K562 (cell line): ENCODE measurements around the gene DPH7. TPM values are rescaled to one million over a fixed set of nuclear protein-coding genes. Genes with fewer than 3 reads are reported as not detected.

ENCODE experiments used
- ATAC-seq: fragments of 200-7000 bp; cut with Tn5 transposase; 3 replicates; pipeline ENCODE4 v1.9.1; 2020; ENCODE audit warnings: moderate library complexity
- BruUV-seq: library from RNA; stranded (reverse); fragments of 400-500 nt; replicated peaks from 2 replicates; lab custom pipeline; 2021; lab: Mats Ljungman, UMichigan
- CTCF ChIA-PET: fragments of 300-600 bp; formaldehyde crosslinking; extraction: SDS; loops from one replicate; lab custom pipeline; 2021; ENCODE audit warnings: low intra/inter-chr PET ratio; lab: Yijun Ruan, JAX
- POLR2A ChIA-PET: fragments of 300-600, 350-650 bp; sonication (Branson Sonifier 250); formaldehyde crosslinking; extraction: SDS; loops from one replicate; lab custom pipeline; 2021; ENCODE audit warnings: antibody characterized with exemption, inconsistent platforms; lab: Yijun Ruan, JAX
- DNase-seq, 4 experiments: peaks; one replicate each; pipeline versions ENCODE4 v3.0.0 to v3.0.0-alpha.2; 2011 to 2018; ENCODE audit warnings: low spot score in 3 of 4, mixed read lengths in 3 of 4; ENCODE audit errors: extremely low read depth in 1 of 4
- FAIRE-seq: peaks from 2 replicates; lab custom pipeline; 2011; peaks lifted over from hg19 to GRCh38; lab: Jason Lieb, UNC
- H2AFZ ChIP-seq: 2 replicates; pipeline ENCODE4 v1.6.0; 2011; ENCODE audit warnings: low read depth, low read length, control low read depth, inconsistent platforms
- H3K27ac ChIP-seq: fragments of 200-600 bp; 3 replicates; pipeline ENCODE4 v1.8.0; 2011; ENCODE audit warnings: low read depth, mild to moderate bottlenecking, control low read depth, inconsistent platforms, low read length, moderate library complexity, mixed read lengths; ENCODE audit errors: extremely low read depth
- H3K27me3 ChIP-seq, 2 experiments: fragments of 300-600 bp in 1 of 2; 2 replicates in 1 of 2; 3 replicates in 1 of 2; pipeline versions ENCODE4 v1.6.0 to v1.8.0; 2011; ENCODE audit warnings: inconsistent platforms in 2 of 2, low read length in 2 of 2, mild to moderate bottlenecking in 1 of 2, mixed read lengths in 1 of 2, moderate library complexity in 1 of 2; ENCODE audit not compliant: control insufficient read depth in 2 of 2, insufficient read depth in 2 of 2
- H3K36me3 ChIP-seq: fragments of 300-600 bp; 3 replicates; pipeline ENCODE4 v1.8.0; 2011; ENCODE audit warnings: mild to moderate bottlenecking, low read length, inconsistent platforms; ENCODE audit not compliant: control insufficient read depth, insufficient read depth
- H3K4me1 ChIP-seq, 2 experiments: fragments of 200-600 bp in 1 of 2; replicated peaks in 1 of 2; 2 replicates in 1 of 2; 3 replicates in 1 of 2; pipeline versions ENCODE4 v1.5.1 to v1.8.0; 2011; ENCODE audit warnings: inconsistent platforms in 2 of 2, low read length in 2 of 2, mild to moderate bottlenecking in 1 of 2, mixed read lengths in 1 of 2, moderate library complexity in 1 of 2; ENCODE audit not compliant: control insufficient read depth in 2 of 2, insufficient read depth in 2 of 2
- H3K4me2 ChIP-seq: 2 replicates; pipeline ENCODE4 v1.6.1; 2011; ENCODE audit warnings: low read length, control low read depth, inconsistent platforms, mixed read lengths; ENCODE audit not compliant: insufficient read depth
- H3K4me3 ChIP-seq: fragments of 200-600 bp; sonication (generic), shearing (Covaris generic); 2 replicates; pipeline ENCODE4 v1.5.1; 2016; ENCODE audit warnings: control low read depth, inconsistent platforms
- H3K79me2 ChIP-seq: fragments of 200-600 bp; 3 replicates; pipeline ENCODE4 v1.8.0; 2011; ENCODE audit warnings: low read length, inconsistent platforms; ENCODE audit not compliant: control insufficient read depth, insufficient read depth
- H3K9ac ChIP-seq, 2 experiments: 2 replicates each; pipeline versions ENCODE4 v1.6.0 to v1.6.1; 2011; ENCODE audit warnings: low read depth in 2 of 2, low read length in 2 of 2, control low read depth in 1 of 2, inconsistent platforms in 1 of 2, mild to moderate bottlenecking in 1 of 2, mixed read lengths in 1 of 2; ENCODE audit not compliant: insufficient read depth in 1 of 2
- H3K9me1 ChIP-seq: one replicate; pipeline ENCODE4 v1.6.0; 2011; ENCODE audit warnings: inconsistent platforms, mild to moderate bottlenecking, low read length, moderate library complexity; ENCODE audit not compliant: control insufficient read depth, insufficient read depth
- H3K9me3 ChIP-seq: replicated peaks from 2 replicates; pipeline ENCODE4 v1.5.1; 2011; ENCODE audit warnings: low read depth, low read length, inconsistent platforms; ENCODE audit not compliant: control insufficient read depth, insufficient read depth
- H4K20me1 ChIP-seq: replicated peaks from 2 replicates; pipeline ENCODE4 v1.6.1; 2011; ENCODE audit warnings: low read length, inconsistent platforms, mixed read lengths; ENCODE audit not compliant: control insufficient read depth, insufficient read depth
- NFRKB ChIP-seq: fragments of 450-650 bp; IDR thresholded peaks from 2 replicates; pipeline ENCODE4 v1.6.1; 2016; ENCODE audit warnings: low read depth
- POLR2B ChIP-seq: fragments of 450-650 bp; IDR thresholded peaks from 2 replicates; pipeline ENCODE4 v1.6.1; 2018; ENCODE audit warnings: low read depth; ENCODE audit not compliant: partially characterized antibody
- STAG1 ChIP-seq: sonication (generic); formaldehyde crosslinking; IDR thresholded peaks from 2 replicates; pipeline ENCODE4 v1.5.0; 2020; ENCODE audit warnings: missing genetic modification reagents, borderline replicate concordance
- ZKSCAN3 ChIP-seq: fragments of 250-450 bp; sonication (Bioruptor Pico); IDR thresholded peaks from 2 replicates; pipeline ENCODE4 v1.4.0; 2020
- ZNF121 ChIP-seq: sonication (generic); formaldehyde crosslinking; conservative IDR thresholded peaks from 2 replicates; pipeline ENCODE4 v1.8.0; 2022; ENCODE audit warnings: missing genetic modification reagents
- ZNF134 ChIP-seq: fragments of 250-450 bp; sonication (Bioruptor Pico); conservative IDR thresholded peaks from 2 replicates; pipeline ENCODE4 v1.4.0; 2020
- ZNF263 ChIP-seq: sonication (generic); formaldehyde crosslinking; IDR thresholded peaks from 2 replicates; pipeline ENCODE4 v1.8.0; 2022; ENCODE audit warnings: mild to moderate bottlenecking, missing genetic modification reagents, borderline replicate concordance
- ZNF354B ChIP-seq: fragments of 250-450 bp; sonication (Bioruptor Pico); IDR thresholded peaks from 2 replicates; pipeline ENCODE4 v1.4.0; 2020
- WGBS: fragments of 100-300 bp; shearing (Covaris generic); methylation state at CpG from one replicate; pipeline ENCODE4 v1.1.6; 2016; ENCODE audit warnings: low coverage, mixed read lengths; ENCODE audit not compliant: insufficient coverage; ENCODE audit errors: missing lambda C conversion rate; 5-methylcytosine and 5-hydroxymethylcytosine counted together
- in situ Hi-C: fragments of 300-500 bp; cut with MboI; formaldehyde crosslinking; loops from 4 replicates; pipeline ENCODE4 v1.15.0; 2018; ENCODE audit warnings: inconsistent platforms, mixed read lengths
- intact Hi-C: fragments of 100-400 bp; cut with micrococcal nuclease; formaldehyde crosslinking; loops from 2 replicates; pipeline ENCODE4 v1.14.2; 2022
- polyA plus RNA-seq, 8 experiments: library from polyadenylated mRNA; depleted of rRNA in 4 of 8; stranded (reverse) in 5 of 8; unstranded in 3 of 8; fragments of >200 nt; fragmentation: Nextera tagmentation in 2 of 8; fragmentation: Illumina TruSeq in 1 of 8; extraction: Ambion mirVana in 2 of 8; extraction: Trizol in 1 of 8; gene quantifications; 2 replicates each; pipeline versions ENCODE4 v1.2.1 to v1.2.3, GENCODE V29; 2011 to 2014; ENCODE audit warnings: inconsistent platforms in 1 of 8, missing spikeins in 1 of 8
- total RNA-seq, 7 experiments: library from RNA; depleted of rRNA in 6 of 7; stranded (reverse); fragments of >200 nt in 6 of 7; fragmentation: Illumina TruSeq in 2 of 7; extraction: Trizol in 2 of 7; gene quantifications; 2 replicates each; pipeline versions ENCODE4 v1.2.1 to v1.2.3, GENCODE V29; 2011 to 2021; ENCODE audit warnings: low replicate concordance in 1 of 7

Gene DPH7
- total and polyA plus RNA-seq, 9 of the 15 experiments (the other 6 are each of a cell fraction or from before 2014, with no cell fraction given): 13.9 to 68.6 (median 41.3) TPM

- no peak for TF ChIP-seq POLR2B
- no peak for TF ChIP-seq ZNF134 (CRISPR knock-in tag)
- TF ChIP-seq NFRKB: no peak
- no peak for TF ChIP-seq ZKSCAN3 (CRISPR knock-in tag)
- TF ChIP-seq STAG1 (CRISPR knock-in tag): no peak
- no peak for TF ChIP-seq ZNF263 (CRISPR knock-in tag)
- no peak for TF ChIP-seq ZNF354B (CRISPR knock-in tag)
These were observed 23.5 kb downstream of the DPH7 start (continued) for GRCh38 chr9:137555179-137555578.

GRCh38 chr9:137554349-137554748 lies 24.4 kb downstream of the DPH7 start:
- Histone ChIP-seq H3K9me1 (no peaks in the 10 kb centered on the region), H3K36me3 (peaks cover 62% of the 10 kb centered on the region), H3K27ac (peak overlapping the region; percentile 19; the same call in 1 of the 3 replicates), H4K20me1 (peaks cover 5% of the 10 kb centered on the region; the same call in 1 of the 2 replicates), H3K4me1 (peaks cover 2 to 29% of the 10 kb centered on the region in 2 experiments; a peak in 4 of 5 replicates), H3K4me2 (no peak overlapping the region), H3K4me3 (no peak overlapping the region), H3K27me3 (no peaks in the 10 kb centered on the region), H3K9me3 (no peaks in the 10 kb centered on the region), H2AFZ (no peak overlapping the region), H3K79me2 (peaks cover 18% of the 10 kb centered on the region), H3K9ac (no peak overlapping the region)
- in situ Hi-C loops (no loop called here), intact Hi-C loops (loop anchor here (10.0 kb wide), 1 partner anchor 120 kb away; no protein-coding TSS in a partner anchor)
- 70% methylated on average over 1 of the region's 1 CpG for WGBS
- TF ChIP-seq ZNF121 (CRISPR knock-in tag) (peak; percentile 47), ZKSCAN3 (CRISPR knock-in tag) (no peak)
- no TSS peak for BruUV-seq
- no peak for ATAC-seq
- no peak for DNase-seq
- POLR2A ChIA-PET: interaction anchor here (1.0 kb wide), 1 partner anchor 12 kb away, joined by 4 read pairs; no protein-coding TSS in a partner anchor
- CTCF ChIA-PET: interaction anchor here (1.0 kb wide), 1 partner anchor 28 kb away, joined by 3 read pairs; no protein-coding TSS in a partner anchor
- FAIRE-seq: no peak
